GM18870 (cell line): ENCODE measurements around the gene SLC22A3.

Experiments
- ATAC-seq: cut with Tn5 transposase; IDR thresholded peaks from one replicate; pipeline ENCODE4 v1.9.1; 2021; ENCODE audit warnings: moderate library complexity; ENCODE audit not compliant: unreplicated experiment

Gene SLC22A3

GRCh38 chr6:160408528-160408927 lies 60.4 kb downstream of the SLC22A3 start:
- no peak for ATAC-seq

- ATAC-seq: no peak
These were observed 64.8 kb downstream of the SLC22A3 start for GRCh38 chr6:160412993-160413392.

GRCh38 chr6:160417146-160417545 lies 69.0 kb downstream of the SLC22A3 start:
- ATAC-seq: no peak

- ATAC-seq: no peak
These were observed 69.4 kb downstream of the SLC22A3 start for GRCh38 chr6:160417550-160417949.

GRCh38 chr6:160418370-160418769 lies 70.2 kb downstream of the SLC22A3 start:
- ATAC-seq: no peak

GRCh38 chr6:160419488-160419887 lies 71.3 kb downstream of the SLC22A3 start:
- no peak for ATAC-seq

GRCh38 chr6:160420253-160420968 lies 72.2 kb downstream of the SLC22A3 start:
- ATAC-seq: no peak

GRCh38 chr6:160420969-160421556 lies 72.9 kb downstream of the SLC22A3 start:
- no peak for ATAC-seq

- ATAC-seq: no peak
These were observed 73.7 kb downstream of the SLC22A3 start for GRCh38 chr6:160421854-160422253.

- ATAC-seq: no peak
These were observed 76.1 kb downstream of the SLC22A3 start for GRCh38 chr6:160424256-160424655.

GRCh38 chr6:160426136-160426535 lies 78.0 kb downstream of the SLC22A3 start:
- ATAC-seq: no peak

GRCh38 chr6:160427312-160428068 lies 79.3 kb downstream of the SLC22A3 start:
- no peak for ATAC-seq

- ATAC-seq: no peak
These were observed 79.9 kb downstream of the SLC22A3 start for GRCh38 chr6:160428069-160428430.

- no peak for ATAC-seq
These were observed 80.8 kb downstream of the SLC22A3 start for GRCh38 chr6:160428818-160429619.

- ATAC-seq: no peak
These were observed 81.4 kb downstream of the SLC22A3 start for GRCh38 chr6:160429620-160429895.

- ATAC-seq: no peak
These were observed 82.0 kb downstream of the SLC22A3 start for GRCh38 chr6:160430203-160430602.

GRCh38 chr6:160430751-160431150 lies 82.6 kb downstream of the SLC22A3 start:
- no peak for ATAC-seq

- ATAC-seq: no peak
These were observed 83.0 kb downstream of the SLC22A3 start for GRCh38 chr6:160431226-160431625.

GRCh38 chr6:160431791-160432404 lies 83.7 kb downstream of the SLC22A3 start:
- ATAC-seq: no peak

- no peak for ATAC-seq
These were observed 87.8 kb downstream of the SLC22A3 start for GRCh38 chr6:160435935-160436334.

GRCh38 chr6:160437154-160437553 lies 89.0 kb downstream of the SLC22A3 start:
- ATAC-seq: no peak
